ENCODE results near the gene NHEJ1.
"Not testable (repeated sequence)": the region's sequence is repeated elsewhere in the genome, so short reads cannot be mapped to it uniquely, and the experiment has no call there.

Gene NHEJ1, protein sequence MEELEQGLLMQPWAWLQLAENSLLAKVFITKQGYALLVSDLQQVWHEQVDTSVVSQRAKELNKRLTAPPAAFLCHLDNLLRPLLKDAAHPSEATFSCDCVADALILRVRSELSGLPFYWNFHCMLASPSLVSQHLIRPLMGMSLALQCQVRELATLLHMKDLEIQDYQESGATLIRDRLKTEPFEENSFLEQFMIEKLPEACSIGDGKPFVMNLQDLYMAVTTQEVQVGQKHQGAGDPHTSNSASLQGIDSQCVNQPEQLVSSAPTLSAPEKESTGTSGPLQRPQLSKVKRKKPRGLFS

DNA sequence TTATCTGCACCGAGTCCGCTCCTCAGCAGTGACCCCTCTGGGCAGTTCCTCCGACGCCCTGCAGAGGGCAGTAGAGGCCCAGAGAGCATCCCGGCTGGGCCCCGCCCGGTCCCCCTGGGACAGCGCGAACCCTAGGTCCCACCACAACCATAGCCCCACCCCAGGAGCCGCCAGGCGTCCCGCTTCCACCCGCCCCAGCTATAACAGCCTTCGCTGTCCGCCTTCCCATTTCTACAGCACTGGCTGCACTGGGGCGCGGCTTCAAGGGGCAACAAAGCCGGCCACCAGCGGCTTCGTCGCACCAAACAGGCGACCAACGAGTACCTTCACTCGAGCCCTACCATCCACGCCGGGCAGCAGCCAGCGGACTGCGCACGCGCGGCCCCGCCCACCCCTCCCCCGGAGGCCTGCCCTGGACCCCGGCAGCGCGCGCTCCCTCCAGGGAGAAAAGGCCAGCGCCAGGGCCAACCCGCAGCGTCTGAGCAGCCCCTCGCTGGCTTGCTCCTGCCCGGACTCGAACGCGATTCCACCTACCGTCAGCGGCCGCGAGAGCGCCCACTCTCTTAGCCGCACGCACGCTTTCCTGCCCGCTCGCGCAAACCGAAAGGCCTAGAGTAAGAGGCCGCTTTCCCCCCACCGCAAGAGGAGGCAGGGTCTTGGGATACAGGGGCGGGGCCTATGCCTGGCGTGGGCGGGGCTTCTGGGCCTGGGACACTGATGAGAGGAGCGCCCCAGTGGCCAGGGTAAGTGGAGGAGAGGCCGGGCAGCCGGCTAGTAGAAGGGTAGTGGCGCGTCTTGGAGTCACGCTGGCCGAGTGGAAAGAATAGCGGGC, at the start of gene NHEJ1:
NHEJ1 (minus strand) TSS at position 630 of the 832 bp plus-strand sequence. CDS start 2,453 bp downstream, outside the sequence.
- peak; percentile 94 to 97 for DNase-seq

- no peak for DNase-seq
These were observed 48.9 kb upstream of the NHEJ1 start for GRCh38 chr2:219209236-219210195.

DNA sequence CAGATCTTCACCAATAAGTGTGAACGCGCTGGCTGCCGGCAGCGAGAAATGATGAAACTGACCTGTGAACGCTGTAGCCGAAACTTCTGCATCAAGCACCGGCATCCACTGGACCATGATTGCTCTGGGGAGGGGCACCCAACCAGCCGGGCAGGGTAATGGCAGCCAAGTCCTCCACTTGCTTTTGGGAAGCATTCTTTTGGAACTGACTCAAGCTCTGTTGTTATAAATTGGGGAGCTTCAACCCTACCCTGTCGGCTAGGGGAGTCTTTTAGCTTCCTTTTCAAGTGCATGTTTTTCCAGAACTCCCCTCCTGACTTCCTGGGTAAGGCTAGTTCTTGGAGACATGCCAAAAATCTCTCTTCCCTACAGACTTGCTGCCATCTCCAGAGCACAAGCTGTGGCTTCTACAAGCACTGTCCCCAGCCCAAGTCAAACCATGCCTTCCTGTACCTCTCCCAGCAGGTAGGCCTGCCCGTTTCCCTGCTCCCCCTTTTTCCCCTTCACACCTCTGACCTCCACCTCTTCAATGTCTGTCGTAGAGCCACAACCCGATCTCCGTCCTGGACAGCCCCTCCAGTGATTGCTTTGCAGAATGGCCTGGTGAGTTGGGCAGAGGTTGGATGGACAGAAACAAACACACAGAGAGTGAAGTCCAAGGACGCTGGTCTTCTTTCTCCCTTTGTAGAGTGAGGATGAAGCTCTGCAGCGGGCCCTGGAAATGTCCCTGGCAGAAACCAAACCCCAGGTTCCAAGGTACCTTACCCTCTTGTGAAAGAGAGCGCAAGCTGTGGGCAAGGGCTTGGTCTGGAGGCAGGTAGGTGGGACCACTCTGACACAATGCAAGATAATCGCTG, 47.5 kb upstream of the NHEJ1 start:
- no peak for DNase-seq

DNA sequence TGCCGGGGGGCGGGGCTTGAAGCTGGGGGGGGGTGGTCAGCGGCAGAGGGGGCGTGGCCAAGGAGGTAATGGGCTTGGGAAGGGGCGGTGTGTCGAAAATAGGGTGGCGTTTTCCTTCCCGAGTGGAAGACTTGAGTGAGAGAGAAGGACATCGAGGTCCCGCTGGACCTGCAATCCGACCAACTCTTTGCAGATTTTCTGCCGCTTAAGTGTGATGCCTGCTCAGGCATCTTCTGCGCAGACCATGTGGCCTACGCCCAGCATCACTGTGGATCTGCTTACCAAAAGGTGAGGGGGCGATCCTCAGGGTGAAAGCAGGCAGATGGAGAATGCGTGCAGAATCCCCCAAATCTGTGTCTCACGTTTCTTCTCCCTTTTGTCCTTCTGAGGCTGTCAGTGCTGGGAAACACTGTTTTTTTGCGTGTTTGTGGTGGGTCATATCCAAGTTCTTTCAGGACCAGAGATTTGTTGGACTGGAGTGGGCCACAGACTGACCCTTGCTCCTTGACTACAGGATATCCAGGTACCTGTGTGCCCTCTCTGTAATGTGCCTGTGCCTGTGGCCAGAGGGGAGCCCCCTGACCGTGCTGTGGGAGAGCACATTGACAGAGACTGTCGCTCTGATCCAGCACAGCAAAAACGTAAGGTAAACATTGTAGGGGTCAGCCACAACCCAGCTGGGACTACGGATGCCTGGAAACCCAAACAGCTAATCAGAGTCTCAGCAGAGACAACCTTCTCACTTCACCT, 46.7 kb upstream of the NHEJ1 start:
- no peak for DNase-seq

DNA sequence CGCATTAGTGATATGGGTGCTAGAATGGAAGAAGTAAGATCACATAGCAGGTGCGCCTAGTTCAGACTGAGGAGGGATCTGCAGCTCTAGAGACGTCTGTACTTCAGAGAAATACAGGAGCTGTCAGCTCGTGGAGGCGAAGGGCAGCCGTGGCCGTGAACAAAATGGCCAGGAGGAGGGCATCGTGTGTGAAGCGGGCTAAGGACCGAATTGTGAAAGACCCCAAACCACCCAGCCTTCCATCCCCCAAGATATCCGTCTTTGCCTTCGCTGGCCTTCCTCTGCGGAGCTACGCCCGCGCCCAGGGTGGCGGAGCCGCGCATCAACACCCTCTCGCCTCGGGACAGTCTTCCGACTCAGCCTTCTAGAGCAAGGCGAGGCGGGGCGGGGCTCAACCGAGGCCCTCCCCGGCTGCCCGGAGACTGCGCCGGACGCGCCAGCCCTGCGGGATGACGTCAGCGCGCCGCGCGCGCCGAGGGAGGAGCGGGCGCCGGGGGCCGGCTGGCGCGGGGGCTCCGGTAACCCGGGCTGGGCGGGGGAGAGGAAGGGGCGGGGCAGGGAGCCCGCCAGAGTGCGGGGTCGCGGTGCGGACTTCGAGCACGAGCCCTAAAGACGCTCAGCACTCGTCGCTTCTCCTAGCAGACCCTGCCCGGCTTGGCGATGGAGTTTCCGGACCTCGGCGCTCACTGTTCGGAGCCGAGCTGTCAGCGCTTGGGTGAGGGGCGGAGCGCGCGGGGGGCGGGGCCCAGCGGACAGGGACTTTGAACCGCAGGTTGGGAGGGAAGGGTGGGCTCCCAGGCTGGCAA, 45.9 kb upstream of the NHEJ1 start, which contains the start of gene ZFAND2B:
ZFAND2B (plus strand) TSS at position 455 of the 806 bp plus-strand sequence; CDS start at position 661, 206 bp downstream.
- DNase-seq: peak; percentile 85 to 98

GRCh38 chr2:219205981-219206327, 45.3 kb upstream of the NHEJ1 start:
- DNase-seq: no peak

DNA sequence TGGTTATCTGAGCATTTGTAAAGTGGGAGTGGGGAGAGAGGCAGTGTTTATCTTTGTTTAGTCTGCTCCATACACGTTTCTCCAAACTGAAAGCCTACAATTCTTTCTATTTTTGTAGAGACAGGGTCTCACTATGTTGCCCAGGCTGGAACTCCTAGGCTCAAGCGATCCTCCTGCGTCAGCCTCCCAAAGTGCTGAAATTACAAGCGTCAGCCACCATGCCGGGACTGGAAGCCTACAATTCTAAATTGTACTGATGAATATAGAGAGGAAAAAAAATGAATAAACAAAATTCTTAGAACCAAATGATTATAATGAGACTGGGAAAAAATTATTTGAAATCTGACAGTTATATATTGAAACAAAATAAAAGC, 44.5 kb upstream of the NHEJ1 start:
- no peak for DNase-seq

DNA sequence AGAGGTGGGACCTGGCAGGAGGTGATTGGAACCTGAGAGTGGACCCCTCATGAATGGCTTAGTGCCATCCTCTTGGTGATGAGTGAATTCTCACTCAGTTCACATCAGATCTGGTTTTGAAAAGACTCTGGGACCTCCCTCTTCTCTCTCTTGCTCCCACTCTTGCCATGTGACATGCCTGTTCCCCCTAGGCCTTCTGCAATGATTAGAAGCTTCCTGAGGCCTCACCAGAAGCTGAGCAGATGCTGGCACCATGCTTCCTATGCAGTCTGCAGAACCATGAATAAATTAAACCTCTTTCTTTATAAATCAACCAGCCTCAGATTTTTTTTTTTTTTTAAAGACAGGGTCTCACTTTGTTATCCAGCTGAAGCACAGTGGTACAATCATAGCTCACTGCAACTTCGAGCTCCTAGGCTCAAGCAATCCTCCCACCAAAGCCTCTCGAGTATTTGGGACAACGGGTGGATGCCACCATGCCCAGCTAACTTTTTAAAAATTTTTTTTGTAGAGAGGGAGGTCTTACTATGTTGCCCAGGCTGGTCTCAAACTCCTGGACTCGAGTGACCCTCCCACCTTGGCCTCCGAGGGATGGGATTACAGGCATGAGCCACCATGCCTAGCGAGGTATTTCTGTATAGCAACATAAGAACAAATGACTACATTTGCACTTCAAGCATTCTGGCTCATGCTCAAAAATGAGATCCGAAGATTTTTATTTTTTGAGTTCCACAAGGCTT, 44.0 kb upstream of the NHEJ1 start:
- no peak for DNase-seq

- not testable (repeated sequence) for DNase-seq
These were observed 40.7 kb upstream of the NHEJ1 start for GRCh38 chr2:219201331-219201730.

GRCh38 chr2:219200502-219201326, 40.1 kb upstream of the NHEJ1 start:
- DNase-seq: peak; percentile 67 to 74

DNA sequence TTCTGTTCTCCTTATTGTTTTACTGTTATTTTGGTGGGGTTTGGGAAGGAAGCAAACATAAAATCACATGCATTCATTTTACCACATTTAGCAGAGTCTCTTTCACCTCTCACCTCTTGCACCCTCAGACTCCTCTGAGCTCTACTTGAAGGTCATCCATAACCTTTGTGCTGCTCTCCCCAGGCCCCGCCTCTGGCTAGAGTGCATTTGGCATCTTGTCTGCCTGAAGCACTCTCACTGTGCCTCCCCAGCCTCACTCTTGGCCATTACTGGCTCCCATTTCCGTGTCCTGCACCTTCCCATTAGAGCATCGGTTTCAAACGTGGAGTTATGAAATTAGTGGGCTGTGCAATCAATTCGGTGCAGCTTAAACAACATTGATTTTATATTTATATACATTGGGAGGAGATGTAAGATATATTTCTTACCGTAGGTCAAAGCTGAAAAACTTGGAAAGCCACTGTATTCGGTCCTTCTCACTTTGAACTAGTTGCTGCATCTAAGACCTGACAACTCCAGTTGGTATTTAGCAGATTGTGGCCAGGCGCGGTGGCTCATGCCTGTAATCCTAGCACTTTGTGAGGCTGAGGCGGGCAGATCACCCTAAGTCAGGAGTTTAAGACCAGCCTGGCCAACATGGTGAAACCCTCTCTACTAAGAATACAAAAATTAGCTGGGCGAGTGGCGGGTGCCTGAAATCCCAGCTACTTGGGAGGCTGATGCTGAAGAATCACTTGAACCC, 39.0 kb upstream of the NHEJ1 start:
- peak; percentile 34 to 51 for DNase-seq

- DNase-seq: no peak
These were observed 38.4 kb upstream of the NHEJ1 start for GRCh38 chr2:219198974-219199373.

DNA sequence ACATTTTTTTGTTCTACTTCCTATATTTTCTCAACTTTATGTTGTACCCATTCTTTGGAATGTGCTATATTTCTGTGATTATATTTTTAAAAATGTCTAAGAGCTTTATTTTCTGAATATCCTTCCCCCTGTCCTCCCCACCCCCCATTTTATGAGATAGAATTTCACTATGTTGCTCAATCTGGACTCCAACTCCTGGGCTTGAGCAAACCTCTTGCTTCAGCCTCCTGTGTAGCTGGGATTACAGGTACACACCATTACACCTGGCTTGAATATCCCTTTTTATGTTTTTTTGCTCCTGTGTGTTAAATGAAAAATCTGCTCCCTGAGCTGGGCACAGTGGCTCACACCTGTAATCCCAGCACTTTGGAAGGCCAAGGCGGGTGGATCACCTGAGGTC, 36.8 kb upstream of the NHEJ1 start:
- no peak for DNase-seq

- DNase-seq: no peak
These were observed 26.3 kb upstream of the NHEJ1 start for GRCh38 chr2:219186754-219187456.

DNA sequence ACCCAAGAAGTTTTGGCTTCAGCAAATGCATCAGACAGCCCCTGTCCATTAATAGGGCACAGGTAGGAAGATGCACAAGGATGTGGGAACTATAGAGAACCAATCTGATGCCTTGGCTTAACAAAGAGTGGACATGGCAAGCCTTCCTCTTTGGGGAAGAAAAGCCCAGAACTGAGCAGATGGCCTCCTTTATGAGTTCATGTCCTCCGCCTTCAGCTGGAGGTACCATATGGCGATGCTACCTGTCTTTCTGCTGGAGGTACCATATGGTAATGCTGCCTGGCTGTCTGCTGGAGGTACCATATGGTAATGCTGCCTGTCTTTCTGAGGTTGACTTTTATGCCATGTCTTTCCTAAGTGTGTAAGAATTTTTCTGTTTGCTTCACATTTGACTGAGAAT, 23.5 kb upstream of the NHEJ1 start:
- DNase-seq: no peak

DNA sequence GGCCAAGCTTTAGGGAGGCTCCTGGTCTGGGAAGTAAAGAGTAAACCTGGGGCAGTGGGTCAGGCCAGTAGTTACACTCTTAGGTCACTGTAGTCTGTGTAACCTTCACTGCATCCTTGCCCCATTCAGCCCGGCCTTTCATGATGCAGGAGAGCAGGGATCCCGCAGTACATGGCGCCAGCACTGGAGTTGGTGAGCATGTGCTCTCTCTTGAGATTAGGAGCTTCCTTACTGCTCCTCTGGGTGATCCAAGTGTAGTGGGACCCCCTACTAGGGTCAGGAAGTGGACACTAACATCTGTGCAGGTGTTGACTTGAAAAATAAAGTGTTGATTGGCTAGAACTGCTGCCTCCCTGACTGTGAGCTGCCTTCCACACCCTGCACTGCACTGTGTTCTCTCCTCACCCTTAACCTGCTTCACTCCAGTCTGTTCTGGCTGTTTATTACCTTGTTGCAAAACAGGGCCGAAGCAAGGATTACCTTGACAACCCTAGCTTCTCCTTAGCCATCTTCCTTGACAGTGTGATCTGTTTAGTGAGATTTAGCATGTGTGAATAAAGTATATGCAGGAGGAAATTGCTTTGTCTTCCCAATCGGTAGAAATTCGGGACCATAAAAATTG, 22.6 kb upstream of the NHEJ1 start:
- no peak for DNase-seq
